GM19467 (cell line): ENCODE data around the gene NCCRP1.

Experiments
- ATAC-seq: cut with Tn5 transposase; IDR thresholded peaks from one replicate; pipeline ENCODE4 v1.9.1; 2021; ENCODE audit warnings: mild to moderate bottlenecking, moderate library complexity; ENCODE audit not compliant: unreplicated experiment

The NCCRP1 gene

DNA sequence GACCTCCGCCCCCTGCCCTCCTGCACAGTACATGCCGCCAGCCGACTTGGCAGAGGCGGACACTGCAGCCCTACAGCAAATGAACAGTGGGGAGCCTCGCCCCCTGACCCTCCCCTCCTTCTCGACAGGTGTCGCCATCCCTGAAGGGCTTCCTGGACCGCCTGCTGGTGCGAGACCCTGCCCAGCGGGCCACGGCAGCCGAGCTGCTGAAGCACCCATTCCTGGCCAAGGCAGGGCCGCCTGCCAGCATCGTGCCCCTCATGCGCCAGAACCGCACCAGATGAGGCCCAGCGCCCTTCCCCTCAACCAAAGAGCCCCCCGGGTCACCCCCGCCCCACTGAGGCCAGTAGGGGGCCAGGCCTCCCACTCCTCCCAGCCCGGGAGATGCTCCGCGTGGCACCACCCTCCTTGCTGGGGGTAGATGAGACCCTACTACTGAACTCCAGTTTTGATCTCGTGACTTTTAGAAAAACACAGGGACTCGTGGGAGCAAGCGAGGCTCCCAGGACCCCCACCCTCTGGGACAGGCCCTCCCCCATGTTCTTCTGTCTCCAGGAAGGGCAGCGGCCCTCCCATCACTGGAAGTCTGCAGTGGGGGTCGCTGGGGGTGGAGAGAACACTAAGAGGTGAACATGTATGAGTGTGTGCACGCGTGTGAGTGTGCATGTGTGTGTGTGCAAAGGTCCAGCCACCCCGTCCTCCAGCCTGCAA, 18.3 kb upstream of the NCCRP1 start:
- ATAC-seq = no peak

DNA sequence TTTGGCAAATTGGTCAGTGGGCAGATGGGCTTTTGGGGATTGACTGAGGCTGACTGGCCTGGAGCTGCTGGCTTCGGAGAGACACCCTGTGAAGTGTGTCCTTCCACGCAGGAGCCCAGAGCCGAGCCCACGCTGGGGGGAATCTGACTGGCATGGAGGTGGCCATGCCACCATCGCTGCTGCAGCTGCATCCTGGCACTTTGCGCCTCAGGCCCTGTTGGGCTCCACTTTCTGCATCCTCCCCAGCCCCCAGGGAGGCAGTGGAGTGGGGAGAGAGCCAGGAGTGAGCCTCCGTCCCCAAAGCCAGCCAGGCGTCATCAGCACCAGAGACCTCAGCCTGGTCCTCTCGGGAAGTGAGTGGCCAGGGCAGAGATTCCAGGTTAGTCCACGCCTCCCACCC, 17.0 kb upstream of the NCCRP1 start:
- ATAC-seq = no peak

DNA sequence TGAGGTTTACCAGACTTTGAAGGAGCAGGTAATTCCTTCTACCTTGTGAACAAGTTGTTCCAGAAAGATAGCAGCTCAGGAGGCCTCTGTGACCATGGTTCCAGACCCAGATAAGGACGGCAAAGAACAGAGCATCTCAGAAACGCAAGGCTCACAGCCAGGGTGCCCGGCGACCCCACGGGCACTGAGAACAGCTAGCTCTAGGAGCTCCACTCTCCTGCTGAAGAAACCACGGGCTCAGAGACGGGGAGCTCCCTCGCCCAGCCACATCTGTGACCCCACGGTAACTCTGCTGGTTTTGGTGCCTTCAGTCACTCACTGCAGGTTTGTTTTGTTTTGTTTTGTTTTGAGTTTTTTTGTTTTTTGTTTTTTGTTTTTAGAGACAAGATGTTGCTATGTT, 16.0 kb upstream of the NCCRP1 start:
- ATAC-seq = no peak

DNA sequence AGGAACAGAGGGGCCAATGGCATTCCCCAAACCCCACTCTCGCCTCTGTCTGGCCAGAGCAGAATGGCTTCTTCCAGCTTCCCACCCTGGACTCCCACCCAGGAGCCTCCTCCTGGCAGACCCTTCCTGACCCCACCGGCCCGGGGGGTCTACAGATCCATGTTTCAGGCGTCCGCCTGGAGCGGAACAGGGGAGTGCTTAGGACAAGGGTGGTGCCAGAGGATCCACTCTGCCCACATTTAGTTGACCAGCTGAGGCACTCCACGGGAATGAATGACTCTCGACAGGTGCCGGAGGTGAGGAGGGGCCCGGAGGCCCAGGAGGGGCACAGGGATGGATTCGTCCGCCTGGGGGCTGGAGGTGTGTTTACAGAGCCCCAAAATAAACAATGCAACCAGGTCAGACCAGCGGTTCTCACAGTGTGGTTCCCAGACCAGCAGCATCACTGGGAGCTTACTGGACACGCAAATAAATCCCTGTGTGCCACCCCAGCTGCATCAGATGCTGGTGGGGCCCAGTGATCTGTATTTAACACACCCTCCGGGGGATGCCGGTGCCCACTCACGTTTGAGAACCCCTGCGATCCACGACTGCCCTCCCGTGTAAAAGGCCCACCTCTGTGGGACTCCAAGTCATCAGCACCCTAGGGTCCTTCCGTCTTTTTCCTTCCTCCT, 15.1 kb upstream of the NCCRP1 start:
- no peak for ATAC-seq

DNA sequence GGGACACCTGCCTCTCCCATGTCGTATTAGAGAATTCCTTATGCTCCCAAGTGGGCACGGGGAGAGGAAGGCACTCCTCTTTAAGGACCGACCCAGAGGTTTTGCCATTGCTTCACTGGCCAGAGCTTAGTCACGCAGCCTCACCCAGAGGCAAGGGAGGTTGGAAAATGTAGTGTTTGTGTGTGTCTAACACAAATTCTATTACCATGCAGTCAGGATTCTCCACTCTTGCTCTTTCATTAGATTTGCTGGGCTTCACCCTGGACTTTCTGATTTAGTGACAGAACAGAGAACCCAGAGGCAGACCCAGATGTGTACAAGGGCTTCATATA, 14.6 kb upstream of the NCCRP1 start:
- no peak for ATAC-seq

DNA sequence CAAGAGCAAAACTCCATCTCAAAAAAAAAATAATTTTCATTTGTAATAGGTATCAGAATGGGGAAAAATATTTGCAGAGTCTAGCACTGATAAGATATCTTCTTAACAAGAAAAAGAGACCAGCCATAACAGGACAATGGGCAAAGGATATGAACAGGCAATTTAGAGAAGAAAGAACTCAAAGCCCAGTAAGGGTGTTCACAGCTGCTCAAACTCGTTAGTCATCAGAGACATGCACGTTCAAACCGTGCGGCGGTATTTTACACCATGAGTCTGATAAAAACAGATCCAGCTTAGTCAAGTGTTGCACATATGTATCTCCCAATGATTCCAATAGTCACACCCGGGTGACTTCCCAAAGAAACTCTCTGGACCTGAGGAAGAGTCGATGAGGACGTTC, 13.7 kb upstream of the NCCRP1 start:
- ATAC-seq = no peak

DNA sequence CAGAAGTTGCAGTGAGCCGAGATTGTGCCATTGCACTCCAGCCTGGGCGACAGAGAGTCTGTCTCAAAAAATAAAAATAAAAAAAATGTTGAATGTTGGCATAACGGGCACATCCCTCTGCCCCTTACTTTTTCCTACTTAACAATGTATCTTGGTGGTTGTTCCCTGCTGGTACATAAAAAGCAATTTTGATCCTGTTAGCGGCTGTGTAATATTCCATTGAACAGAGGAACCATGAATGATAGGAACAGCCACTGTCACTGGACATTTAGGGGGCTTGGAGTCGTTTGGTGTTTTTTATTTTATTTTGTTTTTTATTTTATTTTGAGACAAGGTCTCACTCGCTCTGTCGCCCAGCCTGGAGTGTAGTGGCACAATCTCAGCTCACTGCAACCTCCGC, 10.4 kb upstream of the NCCRP1 start:
- no peak for ATAC-seq

DNA sequence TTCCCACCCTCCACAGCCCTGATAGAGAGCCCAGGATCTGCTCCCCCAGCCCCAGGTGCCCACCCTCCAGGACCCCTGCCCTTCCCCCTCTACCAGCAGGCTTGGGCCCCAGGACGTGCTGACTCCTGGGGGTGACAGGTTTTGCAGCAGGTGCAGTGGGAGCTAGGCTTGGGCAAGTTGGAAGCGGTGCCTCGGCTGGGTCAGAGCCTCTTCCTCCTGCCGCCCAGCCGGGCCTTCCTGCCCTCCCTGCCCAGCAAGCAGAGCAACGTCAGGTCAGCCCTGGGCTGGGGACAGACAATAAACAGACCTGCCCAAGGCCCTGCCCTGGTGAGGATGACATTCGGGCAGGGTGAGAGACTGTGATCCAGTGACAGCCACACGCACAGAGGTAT, 9.2 kb upstream of the NCCRP1 start:
- ATAC-seq = no peak

DNA sequence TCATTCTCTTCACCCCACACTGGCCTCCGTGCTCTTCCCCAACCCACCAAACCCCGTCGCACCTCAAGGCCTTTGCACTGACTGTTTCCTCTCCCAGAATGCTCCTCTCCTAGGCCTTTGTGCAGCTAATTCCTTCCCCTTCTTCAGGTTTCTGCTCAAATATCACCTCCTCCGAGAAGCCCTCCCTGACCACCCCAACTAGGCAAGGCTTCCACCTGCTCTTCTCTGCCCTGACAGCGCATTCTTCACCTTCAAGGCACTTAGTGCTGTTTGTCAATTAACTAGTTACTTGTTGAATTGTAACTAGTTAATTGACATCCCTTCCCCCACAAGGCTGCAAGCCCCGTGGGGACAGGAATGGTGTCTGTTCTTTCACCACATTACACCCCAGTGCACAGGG, 7.8 kb upstream of the NCCRP1 start:
- ATAC-seq = no peak

DNA sequence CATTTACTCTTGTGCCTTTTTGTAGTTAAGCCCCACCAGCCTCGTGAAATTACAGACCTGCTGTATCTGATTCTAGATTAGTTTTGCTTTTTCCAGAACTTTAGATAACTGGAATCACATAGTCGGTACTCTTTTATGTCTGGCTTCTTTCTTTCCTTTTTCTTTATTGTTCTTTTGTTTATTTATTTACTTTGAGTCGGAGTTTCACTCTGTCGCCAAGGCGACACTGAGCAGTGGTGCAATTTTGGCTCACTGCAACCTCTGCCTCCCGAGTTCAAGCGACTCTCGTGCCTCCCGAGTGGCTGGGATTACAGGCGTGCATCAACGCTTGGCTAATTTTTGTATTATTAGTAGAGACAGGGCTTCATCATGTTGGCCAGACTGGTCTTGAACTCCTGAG, 6.0 kb upstream of the NCCRP1 start:
- no peak for ATAC-seq

DNA sequence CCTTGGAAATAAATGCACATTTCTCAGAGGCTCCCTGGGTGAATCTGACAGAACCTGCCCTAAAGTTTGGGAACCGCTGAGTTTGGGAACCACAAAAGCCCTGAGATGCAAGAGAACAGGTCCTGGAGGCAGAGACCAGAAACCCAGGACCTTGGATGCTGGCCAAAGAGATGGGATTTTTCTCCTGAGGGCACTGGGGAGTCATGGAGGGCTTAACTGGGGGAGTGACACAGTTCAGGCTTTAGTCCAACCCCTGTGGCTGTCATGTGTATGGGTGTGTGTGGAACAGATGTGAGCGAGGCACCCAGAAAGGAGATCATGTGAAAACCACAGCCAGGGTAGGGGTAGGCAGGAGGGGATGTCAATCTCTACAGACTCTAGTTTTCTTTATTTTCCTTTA, 3.9 kb upstream of the NCCRP1 start:
- ATAC-seq = no peak

DNA sequence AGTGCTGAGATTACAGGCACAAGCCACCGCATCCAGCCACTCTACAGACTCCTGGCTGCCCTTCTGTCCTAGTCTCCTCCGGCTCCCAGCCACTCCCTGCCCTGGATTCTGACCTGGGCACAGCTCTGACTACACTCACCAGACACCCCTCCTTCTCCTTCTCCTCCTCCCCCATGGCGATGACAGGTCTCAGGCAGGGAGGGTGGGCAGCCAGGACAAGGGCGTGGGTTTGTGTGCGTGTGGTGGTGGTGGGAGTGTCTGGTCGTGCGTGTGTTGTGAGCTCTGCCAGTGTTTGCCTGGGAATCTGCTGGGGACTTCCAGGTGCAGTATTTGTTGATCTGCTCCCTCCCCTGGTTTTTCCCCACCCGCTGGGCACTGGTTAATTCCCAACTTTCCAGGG, 3.0 kb upstream of the NCCRP1 start:
- no peak for ATAC-seq

DNA sequence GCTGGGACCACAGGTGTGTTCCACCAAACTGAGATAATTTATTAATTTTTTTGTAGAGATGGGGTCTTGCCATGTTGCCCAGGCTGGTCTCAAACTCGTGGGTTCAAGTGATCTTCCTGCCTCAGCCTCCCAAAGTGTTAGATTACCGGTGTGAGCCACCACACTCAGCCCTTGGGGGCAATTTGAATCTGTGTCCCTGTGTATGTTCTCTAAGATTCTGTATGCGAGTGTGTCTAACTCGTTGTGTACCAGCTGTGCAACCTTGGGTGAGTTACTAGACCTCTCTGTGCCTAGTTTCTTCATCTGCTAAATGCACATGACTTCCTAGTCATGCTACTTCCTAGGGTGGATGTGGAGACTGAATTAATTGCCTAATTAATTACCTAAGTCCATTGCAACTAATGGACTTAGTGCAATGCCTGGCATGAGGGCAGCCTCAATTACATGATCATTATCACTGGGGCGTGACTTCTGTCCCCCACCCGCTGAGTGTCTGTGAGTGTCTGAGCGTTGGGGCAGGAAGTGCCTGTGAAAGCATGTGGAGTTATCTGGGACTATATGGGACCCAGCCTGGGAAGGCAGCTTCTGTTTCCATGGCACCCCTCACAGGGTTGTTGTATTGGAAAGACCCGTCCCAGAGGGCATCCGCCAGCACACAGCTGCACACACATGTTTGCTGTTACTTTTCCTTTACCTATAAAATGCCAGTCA, 1.8 kb upstream of the NCCRP1 start:
- ATAC-seq = no peak

DNA sequence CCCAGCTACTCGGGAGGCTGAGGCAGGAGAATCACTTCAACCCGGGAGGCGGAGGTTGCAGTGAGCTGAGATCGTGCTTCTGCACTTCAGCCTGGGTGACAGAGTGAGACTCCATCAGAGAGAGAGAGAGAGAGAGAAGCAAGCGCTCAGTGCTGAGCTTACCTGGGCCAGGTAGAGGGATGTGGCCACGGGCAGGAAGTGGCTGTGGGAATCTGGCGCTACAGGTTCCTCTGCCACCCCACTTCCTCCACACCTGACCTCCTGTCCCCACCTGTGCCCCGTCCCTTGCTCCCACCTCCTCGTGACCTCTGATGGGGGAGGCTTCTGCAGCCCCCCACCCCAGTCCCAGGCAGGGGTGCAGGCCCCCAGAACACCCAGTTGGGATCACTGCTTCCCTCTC, 1.0 kb upstream of the NCCRP1 start:
- ATAC-seq = no peak

DNA sequence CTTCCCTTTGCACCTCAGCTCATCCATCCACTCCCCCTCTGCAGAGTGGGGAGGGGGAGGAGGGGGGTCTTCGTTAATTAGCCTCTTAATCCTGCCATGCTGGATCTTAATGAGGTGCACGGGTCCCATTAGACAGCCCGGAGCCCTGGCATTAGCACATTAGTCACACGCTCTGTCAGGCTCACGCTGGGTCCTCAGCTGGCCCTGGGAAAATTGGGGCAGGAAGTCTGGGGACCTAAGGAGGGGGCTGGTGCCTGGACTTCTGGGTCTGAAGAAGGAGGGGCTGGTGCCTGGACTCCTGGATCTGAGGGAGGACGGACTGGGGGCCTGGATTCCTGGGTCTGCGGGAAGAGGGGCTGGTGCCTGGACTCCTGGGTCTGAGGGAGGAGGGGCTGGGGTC, 444 bp upstream of the NCCRP1 start:
- no peak for ATAC-seq

DNA sequence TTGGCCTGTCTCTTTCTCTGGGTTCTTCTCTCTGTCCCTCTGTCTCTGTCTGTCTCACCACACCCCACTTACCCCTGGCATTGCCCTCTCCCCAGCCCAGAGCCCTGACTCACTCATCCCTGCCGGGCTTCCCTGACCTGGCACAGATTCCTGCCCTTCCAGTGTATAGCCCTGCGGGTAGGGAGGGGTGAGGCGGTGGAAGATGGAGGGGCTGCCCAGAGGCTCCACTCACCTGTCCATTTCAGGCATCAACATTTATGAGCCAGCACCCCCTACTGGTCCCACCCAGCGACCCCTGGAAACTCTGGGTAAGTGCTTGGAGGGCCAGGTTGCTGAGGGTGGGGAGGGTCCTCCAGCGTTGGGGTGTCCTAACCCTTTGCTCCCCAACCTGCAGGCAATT, 1.0 kb downstream of the NCCRP1 start:
- no peak for ATAC-seq

DNA sequence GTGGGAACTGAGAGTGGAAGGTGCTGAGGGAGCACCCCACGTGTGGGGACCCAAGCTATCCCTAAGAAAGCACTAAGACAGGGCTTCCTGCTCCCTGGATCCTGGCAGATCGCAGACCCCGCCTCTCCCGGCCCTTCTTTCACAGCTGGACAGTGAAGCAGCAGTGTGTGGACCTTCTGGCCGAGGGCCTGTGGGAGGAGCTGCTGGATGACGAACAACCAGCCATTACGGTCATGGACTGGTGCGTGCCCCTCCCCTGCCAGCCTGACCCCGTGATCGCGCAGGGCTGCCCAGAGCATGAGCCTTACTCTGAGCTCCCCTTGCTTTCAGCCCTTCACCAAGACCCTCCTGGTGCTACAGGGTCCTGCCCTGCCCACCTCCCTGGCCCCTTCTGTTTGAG, 2.3 kb downstream of the NCCRP1 start:
- ATAC-seq = no peak

DNA sequence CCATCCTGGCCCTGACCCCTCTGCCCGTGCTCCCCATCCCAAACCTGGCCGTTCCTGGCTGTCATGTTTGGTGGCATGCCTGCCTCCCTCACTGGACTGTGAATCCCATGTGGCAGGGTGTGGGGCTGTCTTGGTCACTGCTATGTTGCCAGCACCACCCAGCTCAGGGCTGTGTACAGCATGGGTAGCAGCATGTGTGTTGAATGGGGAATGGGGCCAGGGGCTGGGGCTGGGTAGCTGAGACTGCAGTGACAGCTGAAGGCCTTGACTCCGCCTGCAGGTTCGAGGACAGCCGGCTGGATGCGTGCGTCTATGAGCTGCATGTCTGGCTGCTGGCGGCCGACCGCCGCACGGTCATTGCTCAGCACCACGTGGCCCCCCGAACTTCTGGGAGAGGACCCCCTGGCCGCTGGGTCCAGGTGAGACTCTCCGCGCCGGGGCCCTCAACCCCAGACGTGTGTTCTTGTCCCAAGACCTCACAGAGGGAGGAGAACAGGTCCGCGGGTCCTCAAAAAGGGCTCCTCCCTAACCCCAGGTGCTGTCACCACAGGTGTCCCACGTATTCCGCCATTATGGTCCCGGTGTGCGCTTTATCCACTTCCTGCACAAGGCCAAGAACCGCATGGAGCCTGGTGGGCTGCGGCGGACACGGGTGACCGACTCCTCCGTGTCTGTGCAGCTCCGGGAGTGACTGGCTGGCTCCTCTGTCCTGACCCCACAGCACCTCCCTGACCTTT, 3.5 kb downstream of the NCCRP1 start:
- ATAC-seq = no peak

DNA sequence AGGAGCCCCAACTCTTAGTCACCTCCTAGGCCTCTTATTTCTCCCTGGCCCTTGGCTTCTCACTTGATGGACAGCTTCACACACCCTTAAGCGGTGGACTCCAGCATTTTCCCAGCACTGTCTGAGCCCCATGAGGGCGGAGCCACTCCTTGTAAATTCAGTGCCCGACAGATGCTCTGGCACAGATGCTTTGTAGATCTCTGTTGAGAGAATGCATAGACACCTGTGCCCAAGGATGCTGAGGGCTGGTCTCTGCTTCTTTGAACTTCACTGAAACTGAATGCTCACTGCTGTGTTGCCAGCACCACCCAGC, 4.0 kb downstream of the NCCRP1 start:
- ATAC-seq = no peak

DNA sequence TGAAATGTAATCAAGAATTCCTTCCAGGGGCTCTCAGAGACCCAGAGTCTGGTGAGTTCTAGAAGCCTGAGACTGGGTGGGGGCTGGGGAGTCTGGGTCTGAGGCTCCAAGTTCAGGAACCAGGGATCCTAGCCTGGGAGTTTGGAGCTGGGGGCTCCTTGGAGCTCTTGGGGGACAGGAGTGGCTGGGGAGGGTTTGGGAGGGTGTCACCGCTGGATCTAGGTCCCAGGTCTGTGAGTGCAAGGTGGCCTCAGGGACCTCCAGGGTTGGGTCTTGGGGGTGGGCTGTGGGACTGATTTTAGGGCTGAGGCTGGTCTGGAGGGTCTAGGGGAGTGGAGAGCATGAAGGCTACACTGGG, 6.2 kb downstream of the NCCRP1 start:
- ATAC-seq = no peak

DNA sequence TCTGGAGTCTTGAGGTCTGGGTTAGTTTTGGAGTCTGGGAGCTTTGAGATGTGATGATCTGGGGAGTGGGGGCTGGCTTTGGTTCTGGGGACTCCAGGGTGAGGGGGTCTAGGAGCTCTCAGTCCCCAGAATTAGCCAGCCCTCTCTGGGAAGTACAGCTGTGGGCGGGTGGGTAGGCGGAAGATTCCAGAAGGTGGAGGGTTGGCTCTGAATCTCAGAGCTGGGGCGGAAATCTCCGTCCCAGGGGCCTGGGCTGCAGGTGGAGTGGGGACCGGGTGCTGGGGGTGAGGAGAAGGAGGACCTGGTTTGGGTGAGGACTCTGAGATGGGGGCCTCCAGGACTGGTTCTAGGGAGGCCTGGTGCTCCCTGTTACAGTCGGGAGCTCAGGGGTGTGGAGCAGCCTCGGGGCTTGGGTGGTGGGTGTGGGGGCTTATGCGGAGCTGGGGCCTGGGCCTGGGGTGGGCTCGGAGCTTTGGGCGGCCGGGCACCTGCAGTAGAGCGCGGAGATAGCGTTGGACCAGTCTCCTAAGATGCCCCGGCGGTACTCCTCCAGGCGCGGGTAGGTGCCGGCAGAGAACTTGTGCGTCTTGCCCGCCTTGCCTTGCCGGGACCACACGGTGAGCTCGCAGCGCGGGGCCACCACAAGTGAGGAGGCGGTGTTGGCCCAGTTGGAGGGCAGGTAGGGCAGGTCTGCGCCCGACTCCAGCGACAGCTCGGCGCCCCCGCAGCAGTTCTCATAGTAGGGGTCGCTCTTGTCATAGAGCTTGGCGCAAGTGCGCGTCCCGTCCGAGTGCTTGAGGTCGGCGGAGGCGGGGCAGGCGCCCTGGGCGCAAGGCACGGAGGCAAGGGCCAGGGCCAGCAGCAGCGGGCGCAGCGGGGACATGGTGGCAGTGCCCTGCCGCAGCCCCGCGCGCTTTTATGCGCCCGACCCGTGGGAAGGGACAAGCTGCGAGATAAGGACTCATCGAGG, 6.9 kb downstream of the NCCRP1 start, which contains the start of gene SYCN:
SYCN (minus strand) TSS at position 892 of the 970 bp plus-strand sequence; CDS start at position 883, 9 bp downstream.
- ATAC-seq = no peak
